ENCODE results near the gene C1GALT1.

DNA sequence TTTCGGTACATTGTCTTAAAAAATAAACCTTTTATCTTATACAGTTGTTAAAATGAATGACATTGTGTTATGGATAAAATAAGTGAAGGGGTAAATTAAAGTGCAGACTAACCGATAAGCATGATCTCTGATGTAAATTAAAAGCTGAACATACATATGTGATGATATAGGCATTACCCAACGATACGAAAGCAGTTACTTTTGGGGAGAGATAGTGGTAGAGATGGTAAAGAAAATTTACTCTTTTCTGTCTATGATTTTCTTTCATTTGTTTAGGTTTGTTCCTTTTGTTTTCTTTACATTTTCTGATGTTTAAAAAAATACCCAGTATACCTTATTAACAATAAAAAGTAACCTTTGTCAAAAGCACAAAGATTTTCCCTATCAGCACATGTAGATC, 6.4 kb downstream of the C1GALT1 start:
- TF ChIP-seq, protein P1, sequence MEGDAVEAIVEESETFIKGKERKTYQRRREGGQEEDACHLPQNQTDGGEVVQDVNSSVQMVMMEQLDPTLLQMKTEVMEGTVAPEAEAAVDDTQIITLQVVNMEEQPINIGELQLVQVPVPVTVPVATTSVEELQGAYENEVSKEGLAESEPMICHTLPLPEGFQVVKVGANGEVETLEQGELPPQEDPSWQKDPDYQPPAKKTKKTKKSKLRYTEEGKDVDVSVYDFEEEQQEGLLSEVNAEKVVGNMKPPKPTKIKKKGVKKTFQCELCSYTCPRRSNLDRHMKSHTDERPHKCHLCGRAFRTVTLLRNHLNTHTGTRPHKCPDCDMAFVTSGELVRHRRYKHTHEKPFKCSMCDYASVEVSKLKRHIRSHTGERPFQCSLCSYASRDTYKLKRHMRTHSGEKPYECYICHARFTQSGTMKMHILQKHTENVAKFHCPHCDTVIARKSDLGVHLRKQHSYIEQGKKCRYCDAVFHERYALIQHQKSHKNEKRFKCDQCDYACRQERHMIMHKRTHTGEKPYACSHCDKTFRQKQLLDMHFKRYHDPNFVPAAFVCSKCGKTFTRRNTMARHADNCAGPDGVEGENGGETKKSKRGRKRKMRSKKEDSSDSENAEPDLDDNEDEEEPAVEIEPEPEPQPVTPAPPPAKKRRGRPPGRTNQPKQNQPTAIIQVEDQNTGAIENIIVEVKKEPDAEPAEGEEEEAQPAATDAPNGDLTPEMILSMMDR (IDR thresholded peaks at IDR 0.05) = no peak
- TF ChIP-seq EZH2 (IDR thresholded peaks at IDR 0.05; ENCODE audit: borderline replicate concordance, insufficient read depth, low read depth, low read length, poor library complexity, severe bottlenecking) = no peak
